ENCODE measurements around the gene COLEC12.

The COLEC12 gene

DNA sequence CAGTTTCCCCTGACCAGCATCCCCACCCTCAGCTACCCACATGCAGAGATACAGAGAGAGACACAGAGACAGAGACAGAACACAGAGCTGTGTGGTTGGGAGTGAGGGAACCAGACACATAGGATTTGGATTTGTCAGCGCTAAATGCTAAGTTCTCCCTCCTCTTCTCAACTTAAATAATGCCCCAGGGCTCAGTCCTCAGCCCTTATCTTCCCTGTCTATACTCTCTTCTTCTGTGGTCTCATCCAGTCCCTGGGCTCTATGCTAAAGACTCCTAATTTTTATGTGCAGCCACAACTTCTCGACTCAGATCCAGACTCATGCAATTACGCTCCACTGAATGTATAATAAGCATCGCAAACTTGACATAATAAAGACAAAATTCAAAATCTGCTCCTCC, 47.1 kb downstream of the COLEC12 start:
- H3K4me1 Mint-ChIP-seq = no peaks in the 10 kb centered on the region
- CTCF ChIA-PET = no interaction called here
- H3K9me3 Mint-ChIP-seq = peaks cover 3% of the 10 kb centered on the region
- no peak for DNase-seq
- H3K27me3 Mint-ChIP-seq = no peaks in the 10 kb centered on the region
- no peak overlapping the region for H3K4me3 Mint-ChIP-seq
- H3K27ac Mint-ChIP-seq = no peak overlapping the region
- no peaks in the 10 kb centered on the region for H3K36me3 Mint-ChIP-seq

DNA sequence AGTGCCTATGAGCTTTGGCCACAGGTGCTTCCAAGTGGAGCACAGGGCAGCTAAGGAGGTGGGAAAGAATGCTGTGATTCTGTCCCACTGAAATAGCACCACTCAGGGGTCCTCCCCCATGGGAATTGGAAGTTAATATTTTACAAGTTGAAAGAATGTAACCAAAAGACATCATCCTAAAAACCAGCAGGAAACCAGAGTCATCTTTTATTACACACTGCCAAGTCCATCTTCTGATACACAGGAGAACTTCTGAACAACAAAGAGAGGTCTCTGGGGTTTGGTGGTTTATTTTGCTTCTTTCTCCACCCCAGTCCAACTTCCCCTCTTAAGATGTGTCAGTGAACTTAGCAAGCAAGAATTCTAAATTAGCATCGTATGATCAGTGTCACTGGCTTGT, 47.7 kb downstream of the COLEC12 start:
- Mint-ChIP-seq H3K27me3 (no peaks in the 10 kb centered on the region), H3K9me3 (peaks cover 3% of the 10 kb centered on the region), H3K4me3 (no peak overlapping the region), H3K27ac (no peak overlapping the region), H3K4me1 (no peaks in the 10 kb centered on the region), H3K36me3 (no peaks in the 10 kb centered on the region)
- CTCF ChIA-PET = no interaction called here
- no peak for DNase-seq

DNA sequence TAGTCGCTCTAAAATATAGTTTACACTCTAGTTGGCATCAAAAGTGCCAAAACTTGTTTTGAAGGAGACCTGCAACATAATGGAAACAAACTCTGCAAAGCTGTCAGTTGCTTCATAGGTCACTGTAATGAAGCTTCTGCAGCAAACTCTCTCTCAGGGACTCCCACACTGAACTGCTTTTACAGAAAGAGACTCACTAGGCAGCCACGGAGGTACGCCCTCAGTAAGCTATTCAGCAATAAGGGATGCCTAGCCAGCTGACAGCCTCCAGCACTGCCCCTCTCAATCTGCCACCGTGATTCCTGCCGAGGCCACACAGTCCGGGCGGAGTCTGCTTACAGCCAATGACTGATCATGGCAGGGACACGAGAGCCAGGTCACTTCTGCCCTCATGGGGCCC, 51.1 kb downstream of the COLEC12 start:
- H3K27me3 Mint-ChIP-seq = peaks cover 6% of the 10 kb centered on the region
- DNase-seq = no peak
- H3K9me3 Mint-ChIP-seq = peaks cover 3% of the 10 kb centered on the region
- no peak overlapping the region for H3K4me3 Mint-ChIP-seq
- H3K4me1 Mint-ChIP-seq = no peaks in the 10 kb centered on the region
- H3K27ac Mint-ChIP-seq = no peak overlapping the region
- H3K36me3 Mint-ChIP-seq = no peaks in the 10 kb centered on the region
- CTCF ChIA-PET = no interaction called here

DNA sequence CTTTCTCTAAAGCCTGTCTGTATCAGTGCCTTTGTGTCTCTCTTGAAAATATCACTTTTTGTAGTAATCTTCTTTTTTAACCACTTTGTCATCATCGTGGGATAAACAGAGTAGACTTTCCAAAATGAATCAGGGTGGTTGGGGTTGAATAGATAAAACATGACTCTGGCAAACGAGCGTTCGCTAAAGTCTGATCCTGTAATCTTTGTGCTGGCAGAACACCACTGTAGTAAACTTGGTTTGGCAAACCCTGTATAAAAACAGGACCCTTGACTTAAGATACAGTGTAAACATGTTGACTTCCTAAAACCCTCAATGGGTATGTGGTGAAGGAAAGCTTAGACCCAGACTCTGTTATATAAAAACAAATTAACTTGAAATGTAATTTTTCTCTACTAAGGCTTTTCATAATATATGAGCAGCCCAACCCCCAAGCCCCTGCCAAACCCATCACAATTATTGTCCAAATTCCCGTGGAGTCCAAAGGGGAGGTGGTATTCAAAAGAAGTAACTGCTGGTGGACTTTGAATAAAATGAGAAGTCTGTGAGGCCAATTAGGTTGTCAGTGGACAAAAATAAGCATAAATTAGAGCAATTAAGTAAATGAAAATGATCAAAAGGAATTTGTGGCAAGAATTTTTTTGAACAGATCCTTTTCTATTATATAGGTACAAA, 52.2 kb downstream of the COLEC12 start:
- Mint-ChIP-seq H3K9me3 (peaks cover 3% of the 10 kb centered on the region), H3K36me3 (no peaks in the 10 kb centered on the region), H3K27me3 (peaks cover 6% of the 10 kb centered on the region), H3K27ac (no peak overlapping the region), H3K4me3 (no peak overlapping the region), H3K4me1 (no peaks in the 10 kb centered on the region)
- no peak for DNase-seq
- CTCF ChIA-PET = no interaction called here

DNA sequence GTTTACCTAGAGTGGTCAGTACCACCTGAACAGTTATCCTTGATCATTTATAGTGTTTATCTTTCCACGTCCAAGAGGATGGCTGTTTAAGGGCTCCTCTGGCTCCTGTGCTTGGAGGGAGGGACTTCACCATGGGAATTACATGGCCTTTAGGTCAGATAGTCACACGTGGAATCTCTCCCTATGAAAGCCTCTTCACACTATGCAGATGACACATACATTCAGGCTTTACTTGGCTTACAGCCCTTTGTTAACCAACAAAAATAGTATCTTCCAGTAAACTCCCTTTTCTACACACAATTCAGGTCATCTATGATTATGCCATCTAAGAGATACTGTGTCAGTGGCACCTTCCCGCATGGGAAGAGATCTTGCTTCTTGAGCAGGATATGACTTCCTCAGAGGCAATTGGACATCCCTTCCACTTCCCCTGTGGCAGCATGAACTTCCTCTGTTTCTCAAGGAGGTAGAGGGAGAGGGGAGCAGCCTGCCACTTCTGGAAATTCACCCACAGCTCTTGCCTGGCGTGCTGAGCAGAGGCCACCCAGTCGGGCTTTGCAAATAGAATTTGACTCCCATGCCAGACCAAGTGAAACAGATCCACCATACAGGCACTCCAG, 53.5 kb downstream of the COLEC12 start:
- no peaks in the 10 kb centered on the region for H3K36me3 Mint-ChIP-seq

DNA sequence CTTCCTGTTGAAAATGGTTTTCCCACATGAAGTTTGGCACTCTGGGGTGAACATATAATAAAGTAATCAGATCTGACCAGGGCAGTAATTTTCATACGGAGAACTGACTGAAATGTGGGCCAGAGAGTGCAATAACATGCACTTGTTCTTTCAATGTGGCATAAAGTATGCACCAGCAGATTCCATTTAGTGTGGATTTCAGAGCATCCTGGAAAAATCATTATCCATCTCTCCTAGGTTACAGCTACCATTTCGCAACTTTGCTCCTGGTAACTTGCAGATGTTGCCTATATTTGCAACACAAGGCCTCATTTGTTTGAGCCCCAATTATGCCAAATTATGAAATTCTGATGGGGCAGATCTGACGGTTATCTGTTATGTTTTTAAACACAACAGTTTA, 55.4 kb downstream of the COLEC12 start:
- Mint-ChIP-seq H3K27me3 (peaks cover 10% of the 10 kb centered on the region), H3K36me3 (no peaks in the 10 kb centered on the region), H3K9me3 (no peaks in the 10 kb centered on the region), H3K27ac (no peak overlapping the region), H3K4me1 (no peaks in the 10 kb centered on the region), H3K4me3 (no peak overlapping the region)
- CTCF ChIA-PET = no interaction called here
- DNase-seq = no peak

More for the DNA sequence above, 53.5 kb downstream of the COLEC12 start:
- H3K27ac Mint-ChIP-seq = no peak overlapping the region
- H3K4me1 Mint-ChIP-seq = no peaks in the 10 kb centered on the region
- peaks cover 10% of the 10 kb centered on the region for H3K27me3 Mint-ChIP-seq
- DNase-seq = no peak
- CTCF ChIA-PET = no interaction called here
- no peak overlapping the region for H3K4me3 Mint-ChIP-seq
- H3K9me3 Mint-ChIP-seq = peaks cover 3% of the 10 kb centered on the region

DNA sequence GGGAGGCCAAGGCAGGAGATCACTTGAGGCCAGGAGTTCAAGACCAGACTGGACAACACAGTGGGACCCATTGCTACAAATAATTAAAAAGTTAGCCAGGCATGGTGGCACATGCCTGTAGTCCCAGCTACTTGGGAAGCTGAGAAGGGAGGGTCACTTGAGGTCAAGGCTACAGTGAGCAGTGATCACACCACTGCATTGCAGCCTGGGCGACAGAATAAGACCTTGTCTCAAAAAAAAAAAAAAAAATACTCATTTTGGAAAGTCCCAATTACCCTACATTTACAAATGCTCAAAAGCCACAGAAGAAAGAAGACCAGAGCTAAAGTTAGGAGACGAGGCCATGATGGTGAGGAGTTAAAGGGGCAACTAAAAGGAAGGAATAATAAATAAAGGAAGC, 61.9 kb downstream of the COLEC12 start:
- Mint-ChIP-seq H3K4me3 (no peak overlapping the region), H3K36me3 (no peaks in the 10 kb centered on the region), H3K27ac (no peak overlapping the region), H3K9me3 (no peaks in the 10 kb centered on the region), H3K4me1 (no peaks in the 10 kb centered on the region), H3K27me3 (peaks cover 4% of the 10 kb centered on the region)
- CTCF ChIA-PET = no interaction called here
- DNase-seq = no peak

DNA sequence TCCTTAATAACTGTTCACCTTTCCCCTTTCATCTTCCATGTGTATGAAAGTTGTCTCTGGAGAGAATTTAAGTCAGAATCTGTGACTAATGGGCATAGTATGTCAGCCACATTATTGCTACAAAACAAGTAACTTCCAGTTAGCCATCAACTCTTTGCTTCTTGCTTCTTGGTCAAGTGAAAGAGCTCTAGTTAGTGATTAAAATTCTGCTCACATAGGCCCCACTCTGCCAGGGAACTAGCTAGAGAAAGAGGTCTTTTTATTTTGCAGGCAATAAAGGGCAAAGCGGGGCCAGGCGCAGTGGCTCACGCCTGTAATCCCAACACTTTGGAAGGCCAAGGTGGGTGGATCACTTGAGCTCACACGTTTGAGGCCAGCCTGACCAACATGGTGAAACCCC, 64.6 kb downstream of the COLEC12 start:
- CTCF ChIA-PET = no interaction called here
- no peaks in the 10 kb centered on the region for H3K36me3 Mint-ChIP-seq
- DNase-seq = no peak
- H3K4me3 Mint-ChIP-seq = no peak overlapping the region
- H3K9me3 Mint-ChIP-seq = no peaks in the 10 kb centered on the region
- H3K4me1 Mint-ChIP-seq = no peaks in the 10 kb centered on the region
- no peak overlapping the region for H3K27ac Mint-ChIP-seq
- no peaks in the 10 kb centered on the region for H3K27me3 Mint-ChIP-seq

DNA sequence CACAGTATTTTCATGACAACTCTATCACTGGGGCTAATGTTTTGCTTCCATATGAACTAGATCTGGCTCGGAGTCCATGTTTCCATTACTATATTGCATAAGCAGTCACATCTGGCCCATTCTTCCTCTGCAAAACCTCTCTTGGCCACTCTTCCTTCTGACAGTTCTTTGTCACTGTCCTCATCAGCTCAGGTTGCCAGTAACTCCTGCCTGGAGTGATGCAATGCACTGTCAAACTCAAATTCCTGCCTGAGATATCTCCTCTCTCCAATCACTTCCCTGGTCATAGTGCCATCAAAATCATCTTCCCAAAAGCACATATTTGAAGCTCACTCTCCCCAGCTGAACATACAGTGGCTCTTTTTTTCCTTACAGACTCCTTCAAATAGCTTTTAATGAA, 66.1 kb downstream of the COLEC12 start:
- Mint-ChIP-seq H3K36me3 (no peaks in the 10 kb centered on the region), H3K27me3 (no peaks in the 10 kb centered on the region), H3K4me3 (no peak overlapping the region), H3K9me3 (no peaks in the 10 kb centered on the region), H3K27ac (no peak overlapping the region), H3K4me1 (no peaks in the 10 kb centered on the region)
- DNase-seq = no peak
- CTCF ChIA-PET = interaction anchor here (0.6 kb wide), 1 partner anchor 317 kb away, joined by 3 read pairs; no protein-coding TSS in a partner anchor

DNA sequence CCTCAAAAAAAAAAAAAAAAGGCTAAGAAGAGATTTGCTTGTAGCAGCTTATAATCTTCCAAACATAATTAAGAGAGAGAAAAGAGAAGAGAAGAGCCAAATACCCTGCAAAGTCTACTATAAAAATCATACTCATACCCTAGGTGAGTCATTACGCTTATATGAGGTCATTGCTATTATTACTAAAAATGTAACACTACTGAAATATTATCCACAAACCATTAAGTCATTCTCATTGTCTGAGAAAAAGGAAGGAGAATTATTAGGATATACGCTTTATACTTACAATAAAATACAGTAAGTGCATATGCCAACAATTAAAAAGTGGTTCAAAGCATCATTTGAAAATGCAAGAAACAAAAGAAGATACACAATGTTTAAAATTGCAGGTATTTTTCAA, 66.5 kb downstream of the COLEC12 start:
- no peaks in the 10 kb centered on the region for H3K36me3 Mint-ChIP-seq
- H3K4me1 Mint-ChIP-seq = no peaks in the 10 kb centered on the region
- CTCF ChIA-PET = no interaction called here
- DNase-seq = no peak
- H3K4me3 Mint-ChIP-seq = no peak overlapping the region
- H3K27me3 Mint-ChIP-seq = no peaks in the 10 kb centered on the region
- no peak overlapping the region for H3K27ac Mint-ChIP-seq
- H3K9me3 Mint-ChIP-seq = no peaks in the 10 kb centered on the region

DNA sequence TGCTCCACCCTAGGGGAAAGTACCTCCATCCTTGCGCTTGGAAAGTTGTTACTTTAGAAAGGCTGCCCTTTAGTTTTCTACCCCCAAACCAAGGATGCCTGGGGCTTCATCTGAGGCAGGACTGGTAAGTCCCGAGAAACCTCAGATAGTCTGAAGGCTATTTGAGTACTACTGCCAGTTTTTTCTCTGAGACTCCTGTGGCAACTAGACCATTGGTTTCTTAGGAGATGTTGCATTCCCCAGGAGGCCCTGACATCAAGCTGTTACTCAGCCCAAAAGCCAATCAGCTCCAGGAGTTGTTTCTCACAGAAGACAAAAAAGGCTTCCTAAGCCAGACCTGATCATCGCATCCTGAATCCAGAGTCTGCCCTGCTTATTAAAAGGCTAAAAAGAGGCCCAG, 67.2 kb downstream of the COLEC12 start:
- no peaks in the 10 kb centered on the region for H3K27me3 Mint-ChIP-seq
- no peak overlapping the region for H3K27ac Mint-ChIP-seq
- DNase-seq = no peak
- no peaks in the 10 kb centered on the region for H3K36me3 Mint-ChIP-seq
- no peaks in the 10 kb centered on the region for H3K9me3 Mint-ChIP-seq
- H3K4me1 Mint-ChIP-seq = no peaks in the 10 kb centered on the region
- CTCF ChIA-PET = no interaction called here
- H3K4me3 Mint-ChIP-seq = no peak overlapping the region

DNA sequence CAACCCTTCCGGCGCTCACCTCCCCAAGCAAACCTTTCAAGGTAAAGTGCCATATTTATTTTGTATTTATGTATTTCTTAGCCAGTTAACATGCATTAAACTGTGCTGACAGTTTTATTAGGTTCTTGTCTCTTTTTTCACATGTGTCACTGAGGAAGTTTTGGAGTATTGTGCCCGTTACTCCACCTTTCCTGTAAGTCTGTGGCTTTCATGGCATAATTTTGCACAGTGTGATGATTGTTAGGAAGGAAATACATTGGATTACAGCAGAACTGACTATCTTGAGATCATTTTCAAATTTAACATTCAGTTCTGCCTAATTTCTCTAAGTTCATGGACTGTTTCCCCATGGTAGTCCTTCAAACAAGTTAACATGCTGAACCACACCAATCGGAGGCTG, 67.7 kb downstream of the COLEC12 start:
- Mint-ChIP-seq H3K27ac (no peak overlapping the region), H3K4me3 (no peak overlapping the region), H3K4me1 (no peaks in the 10 kb centered on the region), H3K36me3 (no peaks in the 10 kb centered on the region), H3K9me3 (no peaks in the 10 kb centered on the region), H3K27me3 (no peaks in the 10 kb centered on the region)
- no peak for DNase-seq
- CTCF ChIA-PET = no interaction called here

DNA sequence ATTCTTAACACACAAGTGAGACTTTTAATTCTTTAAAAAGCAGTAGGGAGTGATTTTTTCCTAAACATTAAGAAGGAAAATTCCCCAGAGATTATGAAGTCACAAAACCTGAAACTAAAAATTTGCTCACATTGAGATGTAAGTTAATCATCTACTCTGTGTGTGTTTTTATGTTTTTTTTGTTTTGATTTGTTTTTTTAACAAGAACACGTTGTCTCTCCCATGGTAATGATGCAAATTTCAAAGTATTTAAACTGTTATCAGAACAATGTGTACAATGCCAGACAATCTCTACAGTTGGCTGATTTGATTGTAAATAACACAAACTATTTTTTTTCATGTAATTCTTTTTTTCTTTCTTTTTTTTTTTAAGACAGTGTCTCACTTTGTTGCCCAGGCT, 71.5 kb downstream of the COLEC12 start:
- Mint-ChIP-seq H3K9me3 (no peaks in the 10 kb centered on the region), H3K36me3 (no peaks in the 10 kb centered on the region), H3K27me3 (no peaks in the 10 kb centered on the region), H3K4me3 (no peak overlapping the region), H3K4me1 (no peaks in the 10 kb centered on the region), H3K27ac (no peak overlapping the region)
- CTCF ChIA-PET = no interaction called here
- no peak for DNase-seq

DNA sequence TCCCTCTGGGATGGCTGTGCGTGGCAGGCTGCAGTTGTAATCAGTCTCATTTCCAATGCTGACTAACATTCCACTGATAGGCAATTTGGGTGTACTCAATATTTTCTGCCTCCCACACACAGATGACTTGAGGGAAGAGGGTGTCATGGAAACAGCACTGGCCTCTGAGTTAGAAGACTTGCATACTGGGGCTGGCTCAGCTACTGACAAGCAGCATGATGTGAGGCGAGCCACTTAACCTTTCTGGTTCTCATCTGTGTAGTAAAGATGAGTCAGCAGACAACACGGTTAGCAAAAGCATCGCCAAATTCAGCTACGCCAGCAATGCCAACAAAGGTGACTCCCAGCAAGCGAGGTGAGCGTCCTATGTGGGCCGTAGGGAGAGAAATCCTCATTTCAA, 73.5 kb downstream of the COLEC12 start:
- CTCF ChIA-PET = no interaction called here
- no peaks in the 10 kb centered on the region for H3K4me1 Mint-ChIP-seq
- no peak for DNase-seq
- H3K9me3 Mint-ChIP-seq = no peaks in the 10 kb centered on the region
- no peak overlapping the region for H3K27ac Mint-ChIP-seq
- no peak overlapping the region for H3K4me3 Mint-ChIP-seq
- H3K36me3 Mint-ChIP-seq = no peaks in the 10 kb centered on the region
- H3K27me3 Mint-ChIP-seq = no peaks in the 10 kb centered on the region

DNA sequence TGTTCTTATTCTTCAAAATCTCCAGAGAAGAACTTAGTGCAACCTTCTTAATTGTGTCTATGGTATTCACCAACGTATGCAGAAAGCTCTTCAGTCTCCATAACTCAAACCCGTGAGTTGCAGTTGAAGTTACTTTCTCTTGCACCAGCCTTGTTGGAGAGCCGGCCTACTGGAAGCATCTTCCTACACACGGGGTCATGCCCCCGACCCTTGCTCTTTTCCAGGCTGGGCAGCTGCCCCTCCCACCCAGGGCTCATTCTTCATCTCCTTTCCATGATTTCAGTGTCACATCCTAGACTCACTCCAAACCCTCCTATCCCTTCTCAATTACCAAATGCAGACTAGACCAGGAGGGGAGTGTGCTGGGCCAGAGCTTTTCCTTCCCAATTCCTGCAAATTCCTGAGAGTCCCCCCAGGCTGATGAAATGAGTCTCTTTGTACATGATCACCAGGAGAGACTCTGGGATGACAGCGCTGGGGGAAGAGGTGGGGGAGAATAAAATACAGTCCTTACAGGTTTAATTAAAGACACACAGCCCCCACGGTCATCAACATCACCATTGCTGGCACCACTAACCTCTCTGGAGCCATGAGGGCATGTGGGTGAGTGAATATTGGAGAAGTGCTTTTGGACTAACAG, 75.3 kb downstream of the COLEC12 start:
- H3K27ac Mint-ChIP-seq = no peak overlapping the region
- no peaks in the 10 kb centered on the region for H3K36me3 Mint-ChIP-seq
- H3K27me3 Mint-ChIP-seq = no peaks in the 10 kb centered on the region
- CTCF ChIA-PET = no interaction called here
- no peak for DNase-seq
- H3K4me3 Mint-ChIP-seq = no peak overlapping the region
- no peaks in the 10 kb centered on the region for H3K4me1 Mint-ChIP-seq
- H3K9me3 Mint-ChIP-seq = no peaks in the 10 kb centered on the region
